Fibroblast of the conjunctiva (primary cell): ENCODE results near the gene OGFOD2.

Experiments
- DNase-seq: peaks from one replicate; pipeline ENCODE4 v3.0.0-alpha.2; 2010; ENCODE audit warnings: low read depth

OGFOD2 gene

GRCh38 chr12:122977655-122978392 lies 2.8 kb downstream of the OGFOD2 start:
- DNase-seq, result no peak

GRCh38 chr12:122978507-122978955 lies 3.5 kb downstream of the OGFOD2 start:
- no peak for DNase-seq

GRCh38 chr12:122979001-122979907 lies 4.2 kb downstream of the OGFOD2 start:
- no peak for DNase-seq

- no peak for DNase-seq
Measured at GRCh38 chr12:122979908-122980182, 4.8 kb downstream of the OGFOD2 start.

GRCh38 chr12:122980183-122981035 lies 5.4 kb downstream of the OGFOD2 start, which contains the start of gene ARL6IP4:
Gene ARL6IP4 (plus strand): TSS chr12:122980681. CDS start chr12:122981140, 459 bp downstream.
- DNase-seq, result no peak

- DNase-seq, result no peak
Measured at GRCh38 chr12:122981036-122981471, 6.0 kb downstream of the OGFOD2 start.

GRCh38 chr12:122981587-122982476 lies 6.8 kb downstream of the OGFOD2 start:
- no peak for DNase-seq

GRCh38 chr12:122982477-122982815 lies 7.4 kb downstream of the OGFOD2 start:
- DNase-seq, result no peak

- DNase-seq, result no peak
Measured at GRCh38 chr12:122982963-122983788, 8.1 kb downstream of the OGFOD2 start.

- no peak for DNase-seq
Measured at GRCh38 chr12:122983789-122984515, 8.9 kb downstream of the OGFOD2 start.

GRCh38 chr12:122984612-122985337 lies 9.7 kb downstream of the OGFOD2 start:
- no peak for DNase-seq

- DNase-seq, result no peak
Measured at GRCh38 chr12:122985338-122986257, 10.6 kb downstream of the OGFOD2 start.

- no peak for DNase-seq
Measured at GRCh38 chr12:122986258-122986871, 11.3 kb downstream of the OGFOD2 start.

GRCh38 chr12:122987086-122987951 lies 12.3 kb downstream of the OGFOD2 start:
- no peak for DNase-seq

- no peak for DNase-seq
Measured at GRCh38 chr12:122988036-122988435, 13.0 kb downstream of the OGFOD2 start.

- no peak for DNase-seq
Measured at GRCh38 chr12:122988612-122989212, 13.7 kb downstream of the OGFOD2 start.
